ENCODE measurements around the gene MYO18A.
A peak's percentile ranks its signal among the peaks of the same experiment; 100 is the strongest.
"Not testable (repeated sequence)": the region's sequence is repeated elsewhere in the genome, so short reads cannot be mapped to it uniquely, and the experiment has no call there.

Gene MYO18A

GRCh38 chr17:29180034-29180787 lies at the start of gene MYO18A:
MYO18A (minus strand) TSS chr17:29180398; CDS start chr17:29166940, 13,458 bp downstream.
- TF ChIP-seq POLR2A (IDR thresholded peaks at IDR 0.05; ENCODE audit: low read depth, low read length), result peak; percentile 42; the same call in 1 of the 2 replicates
- no peak for FAIRE-seq
- peak; percentile 97 for DNase-seq (ENCODE audit: insufficient read length, low spot score)

- DNase-seq (ENCODE audit: insufficient read length, low spot score), result no peak
- no peak for FAIRE-seq
- TF ChIP-seq POLR2A (IDR thresholded peaks at IDR 0.05; ENCODE audit: low read depth, low read length), result no peak
Measured at GRCh38 chr17:29225396-29225795, 45.2 kb upstream of the MYO18A start.

GRCh38 chr17:29221338-29221737 lies 41.1 kb upstream of the MYO18A start:
- not testable (repeated sequence) for FAIRE-seq; DNase-seq (ENCODE audit: insufficient read length, low spot score)

- FAIRE-seq (no peak), DNase-seq (ENCODE audit: insufficient read length, low spot score) (peak; percentile 78)
- TF ChIP-seq POLR2A (IDR thresholded peaks at IDR 0.05; ENCODE audit: low read depth, low read length), result no peak
Measured at GRCh38 chr17:29219378-29220047, 39.3 kb upstream of the MYO18A start.

- no peak for FAIRE-seq
- DNase-seq (ENCODE audit: insufficient read length, low spot score), result no peak
- TF ChIP-seq POLR2A (IDR thresholded peaks at IDR 0.05; ENCODE audit: low read depth, low read length), result no peak
Measured at GRCh38 chr17:29216856-29217255, 36.7 kb upstream of the MYO18A start.

DNA sequence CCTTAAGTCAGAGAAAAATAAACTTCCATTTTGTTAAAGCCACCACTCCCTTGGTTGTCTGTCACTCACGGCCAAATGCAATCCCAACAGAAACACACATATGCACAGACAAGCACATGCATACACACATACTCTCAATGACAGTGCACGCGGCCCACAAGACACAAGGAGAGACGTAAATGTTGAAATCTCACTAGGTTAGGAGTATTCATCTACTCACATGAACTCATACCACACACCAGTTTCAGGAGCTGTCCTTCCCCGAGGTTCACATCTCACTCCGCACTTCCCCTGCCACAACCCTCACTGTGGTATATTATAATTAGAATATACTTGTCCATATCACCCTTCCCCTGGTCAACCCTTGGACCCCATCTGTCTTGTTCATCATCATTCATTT lies 36.0 kb upstream of the MYO18A start:
- no peak for TF ChIP-seq POLR2A (IDR thresholded peaks at IDR 0.05; ENCODE audit: low read depth, low read length)
- DNase-seq (ENCODE audit: insufficient read length, low spot score), result no peak
- FAIRE-seq, result no peak

DNA sequence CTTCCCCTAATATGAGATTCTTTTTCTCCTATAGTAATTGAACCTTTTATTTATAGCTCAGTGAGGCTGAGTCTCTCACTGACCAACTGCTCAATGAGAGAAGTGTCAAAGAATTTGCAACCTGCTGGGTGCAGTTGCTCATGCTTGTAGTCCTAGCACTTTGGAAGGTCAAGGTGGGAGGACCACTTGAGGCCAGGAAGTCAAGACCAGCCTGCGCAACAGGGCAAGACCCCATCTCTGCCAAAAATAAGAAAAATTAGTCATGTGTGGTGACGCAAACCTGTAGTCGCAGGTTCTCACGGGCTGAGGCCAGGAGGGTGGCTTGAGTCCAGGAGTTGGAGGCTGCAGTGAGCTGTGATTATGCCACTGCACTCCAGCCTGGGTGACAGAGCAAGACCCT lies 35.5 kb upstream of the MYO18A start:
- DNase-seq (ENCODE audit: insufficient read length, low spot score), result no peak
- TF ChIP-seq POLR2A (IDR thresholded peaks at IDR 0.05; ENCODE audit: low read depth, low read length), result no peak
- no peak for FAIRE-seq

DNA sequence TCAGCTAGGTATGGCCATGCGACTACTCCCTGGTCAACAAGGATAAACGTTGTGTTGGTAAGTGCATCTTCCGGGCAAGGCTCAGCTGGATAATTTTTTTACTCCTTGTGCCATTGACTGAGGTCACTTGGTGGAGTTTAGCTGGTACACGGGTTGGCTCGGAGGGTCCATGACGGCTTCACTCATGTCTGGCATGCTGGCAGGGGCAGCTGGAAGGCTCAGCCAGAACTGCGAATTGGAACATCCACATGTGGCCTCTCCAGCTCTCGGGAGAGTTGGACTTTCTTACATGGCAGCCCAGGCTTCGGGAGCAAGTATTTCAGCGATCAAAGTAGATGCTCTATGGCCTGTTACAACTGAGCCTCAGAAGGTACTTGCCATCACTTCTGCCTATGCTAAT lies 35.0 kb upstream of the MYO18A start:
- DNase-seq (ENCODE audit: insufficient read length, low spot score), result no peak
- TF ChIP-seq POLR2A (IDR thresholded peaks at IDR 0.05; ENCODE audit: low read depth, low read length), result no peak
- no peak for FAIRE-seq

GRCh38 chr17:29214215-29215146 lies 34.3 kb upstream of the MYO18A start:
- no peak for TF ChIP-seq POLR2A (IDR thresholded peaks at IDR 0.05; ENCODE audit: low read depth, low read length)
- DNase-seq (ENCODE audit: insufficient read length, low spot score) (no peak), FAIRE-seq (no peak)

DNA sequence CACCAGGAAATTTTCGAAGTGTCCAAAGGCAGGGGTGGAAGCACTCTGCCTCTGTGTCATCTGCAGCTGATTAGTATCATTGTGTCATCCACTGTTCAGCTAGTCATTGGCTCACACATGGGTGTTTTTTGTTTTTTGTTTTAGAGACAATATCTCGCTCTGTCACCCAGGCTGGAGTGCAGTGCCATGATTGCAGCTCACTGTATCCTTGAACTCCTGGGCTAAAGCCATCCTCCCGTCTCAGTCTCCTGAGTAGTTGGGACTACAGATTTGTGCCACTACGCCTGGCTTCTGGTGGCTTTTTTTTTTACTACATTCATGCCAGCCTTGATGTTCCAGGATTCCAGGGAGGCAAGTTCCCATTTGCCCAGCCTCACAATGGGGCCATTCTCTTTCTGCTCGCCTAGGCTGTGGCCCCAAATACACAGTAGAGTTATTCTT lies 32.5 kb upstream of the MYO18A start:
- DNase-seq (ENCODE audit: insufficient read length, low spot score) (no peak), FAIRE-seq (no peak)
- TF ChIP-seq POLR2A (IDR thresholded peaks at IDR 0.05; ENCODE audit: low read depth, low read length), result no peak

- DNase-seq (ENCODE audit: insufficient read length, low spot score), result no peak
- TF ChIP-seq POLR2A (IDR thresholded peaks at IDR 0.05; ENCODE audit: low read depth, low read length), result no peak
- no peak for FAIRE-seq
Measured at GRCh38 chr17:29212094-29212631, 32.0 kb upstream of the MYO18A start.

GRCh38 chr17:29210879-29211278 lies 30.7 kb upstream of the MYO18A start:
- FAIRE-seq (no peak), DNase-seq (ENCODE audit: insufficient read length, low spot score) (no peak)
- TF ChIP-seq POLR2A (IDR thresholded peaks at IDR 0.05; ENCODE audit: low read depth, low read length), result no peak

- TF ChIP-seq POLR2A (IDR thresholded peaks at IDR 0.05; ENCODE audit: low read depth, low read length), result no peak
- no peak for FAIRE-seq
- no peak for DNase-seq (ENCODE audit: insufficient read length, low spot score)
Measured at GRCh38 chr17:29209073-29209472, 28.9 kb upstream of the MYO18A start.

DNA sequence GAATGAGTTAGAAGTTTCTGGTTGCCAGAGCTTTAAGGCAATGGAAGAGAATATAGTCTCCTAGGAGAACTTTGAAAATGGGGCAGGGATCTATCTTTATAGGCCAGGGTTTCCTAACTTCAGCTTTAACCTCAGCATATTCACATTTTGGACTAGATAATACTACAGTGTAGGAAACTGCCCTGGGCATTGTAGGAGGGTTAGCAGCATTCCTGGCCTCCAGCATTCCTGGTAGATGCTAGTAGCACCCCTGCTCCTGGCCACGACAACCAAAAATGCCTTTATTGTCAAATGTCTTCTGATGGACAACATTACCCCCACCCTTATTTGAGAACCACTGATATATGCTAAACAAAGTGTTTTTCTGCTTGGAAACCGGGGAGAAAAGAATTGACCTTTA lies 27.8 kb upstream of the MYO18A start:
- FAIRE-seq (no peak), DNase-seq (ENCODE audit: insufficient read length, low spot score) (no peak)
- TF ChIP-seq POLR2A (IDR thresholded peaks at IDR 0.05; ENCODE audit: low read depth, low read length), result no peak

All from H54 (cell line).